ENCODE data around the gene ZNF425.

ZNF425 gene, protein sequence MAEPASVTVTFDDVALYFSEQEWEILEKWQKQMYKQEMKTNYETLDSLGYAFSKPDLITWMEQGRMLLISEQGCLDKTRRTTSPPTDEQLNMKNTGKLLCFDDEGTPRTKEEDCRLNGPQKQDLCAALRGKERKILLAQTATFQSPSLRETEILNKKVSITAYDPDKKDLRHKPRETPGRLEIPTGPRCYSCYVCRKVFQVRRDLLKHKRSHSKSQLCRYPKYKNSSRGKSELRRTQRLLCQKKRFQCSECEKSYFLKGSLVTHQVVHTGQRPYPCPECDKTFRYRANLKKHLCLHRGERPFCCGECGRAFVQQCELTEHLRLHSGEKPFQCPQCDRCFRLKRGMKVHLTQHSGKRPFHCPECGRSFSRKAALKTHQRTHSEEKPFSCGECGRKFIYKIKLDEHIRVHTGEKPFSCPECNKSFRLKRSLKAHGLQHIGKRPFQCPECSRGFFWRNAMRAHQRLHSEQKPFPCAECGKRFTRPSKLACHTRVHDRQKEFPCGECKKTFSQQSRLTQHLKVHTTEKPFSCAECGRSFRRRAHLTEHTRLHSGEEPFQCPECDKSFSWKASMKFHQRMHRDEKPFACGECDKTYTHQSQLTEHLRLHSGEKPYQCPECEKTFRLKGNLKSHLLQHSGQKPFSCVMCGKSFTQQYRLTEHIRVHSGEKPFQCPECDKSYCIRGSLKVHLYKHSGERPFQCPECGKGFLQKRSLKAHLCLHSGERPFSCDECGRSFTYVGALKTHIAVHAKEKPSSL

GRCh38 chr7:149125863-149126661 lies at the start of gene ZNF425:
Gene ZNF425 (minus strand): TSS chr7:149126324. CDS start chr7:149126213, 111 bp downstream.
- in situ Hi-C loops (cut with HindIII; ENCODE audit: low sequenced_read_pairs) = no loop called here
- peak; percentile 92 for DNase-seq (ENCODE audit: low read depth, low spot score)
- peak within 1 kb of the TSS; percentile 75 for H3K4me3 ChIP-seq (ENCODE audit: low read depth, low read length)
- TF ChIP-seq CTCF (IDR thresholded peaks at IDR 0.05; ENCODE audit: low read depth, low read length) = peak; percentile 84

DNA sequence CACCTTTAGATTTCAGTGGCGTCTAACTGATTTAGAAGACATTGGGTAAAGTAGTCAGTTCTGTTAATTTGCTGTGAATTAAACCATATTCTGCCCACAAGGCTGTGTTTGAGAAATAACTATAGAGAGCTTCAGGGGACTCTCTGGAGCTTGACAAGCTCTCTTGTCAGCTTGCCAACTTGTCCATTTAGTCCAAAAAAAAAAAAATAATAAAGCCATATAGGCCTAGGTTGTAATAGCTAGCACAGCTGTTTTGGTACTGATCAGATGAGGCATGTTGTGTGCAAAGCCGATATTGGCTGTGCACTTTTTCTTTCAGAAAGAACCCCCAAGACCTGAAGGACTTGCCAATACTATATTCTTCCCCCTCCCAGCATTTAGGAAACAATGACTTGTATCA lies 49.0 kb upstream of the ZNF425 start:
- no peak for DNase-seq (ENCODE audit: low read depth, low spot score)
- no peak overlapping the region for H3K4me3 ChIP-seq (ENCODE audit: low read depth, low read length)
- in situ Hi-C loops (cut with HindIII; ENCODE audit: low sequenced_read_pairs) = no loop called here
- no peak for TF ChIP-seq CTCF (IDR thresholded peaks at IDR 0.05; ENCODE audit: low read depth, low read length)

DNA sequence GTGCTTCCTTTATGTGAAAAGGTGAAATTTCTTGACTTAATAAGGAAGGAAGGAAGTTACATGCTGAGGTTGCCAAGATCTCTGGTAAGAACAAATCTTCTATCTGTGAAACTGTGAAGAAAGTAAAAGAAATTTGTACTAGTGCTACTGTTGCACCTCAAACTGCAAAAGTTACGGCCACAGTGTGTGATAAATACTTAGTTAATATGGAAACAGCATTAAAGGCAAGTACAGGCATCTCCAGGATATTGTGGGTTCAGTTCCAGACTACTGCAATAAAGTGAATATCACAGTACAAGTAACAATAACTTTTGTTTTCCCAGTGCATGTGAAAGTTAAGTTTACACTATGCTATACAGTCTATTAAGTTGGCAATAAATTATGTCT lies 46.4 kb upstream of the ZNF425 start:
- no peak overlapping the region for H3K4me3 ChIP-seq (ENCODE audit: low read depth, low read length)
- in situ Hi-C loops (cut with HindIII; ENCODE audit: low sequenced_read_pairs) = no loop called here
- no peak for DNase-seq (ENCODE audit: low read depth, low spot score)
- no peak for TF ChIP-seq CTCF (IDR thresholded peaks at IDR 0.05; ENCODE audit: low read depth, low read length)

- H3K4me3 ChIP-seq (ENCODE audit: low read depth, low read length) = no peak overlapping the region
- no peak for TF ChIP-seq CTCF (IDR thresholded peaks at IDR 0.05; ENCODE audit: low read depth, low read length)
- in situ Hi-C loops (cut with HindIII; ENCODE audit: low sequenced_read_pairs) = no loop called here
- DNase-seq (ENCODE audit: low read depth, low spot score) = no peak
These were observed 45.9 kb upstream of the ZNF425 start for GRCh38 chr7:149171892-149172533.

GRCh38 chr7:149166630-149167352 lies 40.7 kb upstream of the ZNF425 start:
- TF ChIP-seq CTCF (IDR thresholded peaks at IDR 0.05; ENCODE audit: low read depth, low read length) = no peak
- in situ Hi-C loops (cut with HindIII; ENCODE audit: low sequenced_read_pairs) = no loop called here
- DNase-seq (ENCODE audit: low read depth, low spot score) = no peak
- no peak overlapping the region for H3K4me3 ChIP-seq (ENCODE audit: low read depth, low read length)

Measured in astrocyte of the spinal cord (primary cell).